Measurements from ENCODE around the gene QSOX2.

Gene QSOX2

DNA sequence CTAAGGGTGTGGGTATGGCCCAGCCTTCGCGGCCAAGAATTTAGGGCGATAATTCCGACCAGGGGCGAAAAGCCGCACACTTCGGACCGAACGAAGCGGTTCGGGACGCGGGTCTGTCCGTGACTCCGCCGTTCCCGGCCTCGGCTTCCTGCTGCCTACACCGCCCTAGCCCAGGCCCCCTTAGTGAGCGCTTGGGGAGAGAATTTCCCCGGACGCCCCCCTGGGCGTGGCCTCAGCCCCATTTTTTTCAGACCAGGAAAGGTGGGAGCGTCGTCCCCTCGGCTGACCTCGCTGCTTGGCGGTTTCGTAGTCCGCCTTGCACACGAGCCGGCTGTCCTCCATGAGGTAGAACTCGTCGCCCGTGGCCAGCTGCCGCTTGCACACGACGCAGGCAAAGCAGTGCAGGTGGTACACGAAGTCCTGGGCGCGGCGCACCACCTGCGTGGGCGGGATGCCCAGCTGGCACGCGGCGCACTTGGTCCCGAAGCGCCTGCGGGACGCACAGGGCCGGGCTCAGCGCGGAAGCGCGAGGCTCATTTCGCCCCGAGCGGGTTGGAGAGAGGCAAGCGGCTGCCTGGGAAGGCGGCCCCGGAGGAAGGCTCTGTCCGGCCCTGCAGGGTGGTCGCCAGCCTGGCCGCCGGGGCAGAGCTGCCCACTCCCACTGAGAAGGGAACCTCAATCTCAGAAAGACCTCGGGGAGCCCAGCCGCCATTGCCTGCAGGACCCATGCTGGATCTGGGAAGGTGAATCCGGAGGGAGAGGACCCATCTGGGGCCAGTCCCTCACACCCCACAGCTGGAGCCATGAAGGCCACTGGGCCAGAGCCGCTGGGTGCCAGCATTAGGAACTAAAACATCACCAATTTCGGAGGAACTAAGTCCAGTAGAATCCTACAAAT, 46.0 kb downstream of the QSOX2 start:
- FAIRE-seq (no peak), DNase-seq (ENCODE audit: insufficient read length) (no peak)
- TF ChIP-seq POLR2A (IDR thresholded peaks at IDR 0.05; ENCODE audit: low read depth, low read length): no peak
- no peak for TF ChIP-seq TAF1 (IDR thresholded peaks at IDR 0.05; ENCODE audit: borderline replicate concordance, low read depth, low read length)
- no peak for TF ChIP-seq POLR2AphosphoS5 (IDR thresholded peaks at IDR 0.05; ENCODE audit: low read depth, low read length)

DNA sequence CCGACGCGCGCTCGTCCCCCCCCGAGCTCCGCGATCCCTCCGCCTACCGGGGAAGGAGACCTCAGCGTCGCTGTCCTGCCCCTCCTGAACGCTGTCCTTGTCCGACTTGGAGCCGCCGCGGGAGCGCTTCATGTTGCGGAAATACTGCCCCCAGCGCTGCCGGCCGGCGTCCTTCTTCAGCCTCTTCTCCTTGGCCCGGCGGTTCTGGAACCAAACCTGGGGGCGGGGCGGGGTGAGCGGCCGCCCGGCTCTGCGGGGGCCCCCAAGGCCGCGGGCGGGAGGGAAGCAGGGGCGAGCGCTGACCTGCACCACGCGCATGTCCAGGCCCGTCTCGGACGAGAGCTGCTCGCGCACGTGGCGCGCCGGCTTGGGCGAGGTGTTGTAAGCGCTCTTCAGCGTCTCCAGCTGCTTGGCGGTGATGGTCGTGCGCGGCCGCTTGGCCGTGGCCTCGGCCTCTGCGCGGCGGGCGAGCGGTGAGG, 47.0 kb downstream of the QSOX2 start:
- FAIRE-seq: no peak
- no peak for TF ChIP-seq POLR2AphosphoS5 (IDR thresholded peaks at IDR 0.05; ENCODE audit: low read depth, low read length)
- TF ChIP-seq POLR2A (IDR thresholded peaks at IDR 0.05; ENCODE audit: low read depth, low read length): no peak
- TF ChIP-seq TAF1 (IDR thresholded peaks at IDR 0.05; ENCODE audit: borderline replicate concordance, low read depth, low read length): no peak
- no peak for DNase-seq (ENCODE audit: insufficient read length)

DNA sequence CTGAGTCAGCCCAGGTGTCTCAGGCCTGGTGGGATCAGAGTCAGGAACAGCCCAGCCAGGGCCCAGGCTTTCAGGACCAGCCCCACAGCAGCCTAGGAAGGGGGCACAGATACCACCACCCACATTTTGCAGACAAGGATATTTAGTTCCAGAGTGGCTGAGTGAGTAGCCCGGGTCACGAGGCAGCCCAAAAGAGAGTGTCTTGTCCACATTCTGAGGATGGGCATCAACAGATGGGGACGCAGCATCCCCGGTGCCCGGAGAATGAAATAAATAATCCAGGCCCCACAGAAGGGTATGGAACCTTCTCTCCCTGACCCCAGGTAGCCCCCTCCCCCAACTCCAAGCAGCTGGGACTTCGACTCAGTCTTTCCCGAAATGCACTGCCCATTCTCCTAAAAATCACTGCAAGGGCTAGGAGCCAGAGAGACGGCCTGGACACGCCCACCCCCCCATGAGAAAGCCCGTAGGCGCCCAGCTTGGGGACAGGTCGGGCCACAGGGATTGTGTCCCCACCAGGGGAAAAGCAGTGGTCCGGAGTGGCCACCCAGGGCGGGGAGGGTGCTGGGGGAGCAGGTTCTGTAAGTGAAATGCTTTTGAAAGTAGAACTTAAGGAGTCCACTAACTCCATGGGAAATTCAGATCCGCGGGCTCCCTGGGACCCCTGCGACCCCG, 47.5 kb downstream of the QSOX2 start:
- TF ChIP-seq POLR2AphosphoS5 (IDR thresholded peaks at IDR 0.05; ENCODE audit: low read depth, low read length): no peak
- TF ChIP-seq TAF1 (IDR thresholded peaks at IDR 0.05; ENCODE audit: borderline replicate concordance, low read depth, low read length): no peak
- no peak for TF ChIP-seq POLR2A (IDR thresholded peaks at IDR 0.05; ENCODE audit: low read depth, low read length)
- FAIRE-seq: no peak
- DNase-seq (ENCODE audit: insufficient read length): no peak

DNA sequence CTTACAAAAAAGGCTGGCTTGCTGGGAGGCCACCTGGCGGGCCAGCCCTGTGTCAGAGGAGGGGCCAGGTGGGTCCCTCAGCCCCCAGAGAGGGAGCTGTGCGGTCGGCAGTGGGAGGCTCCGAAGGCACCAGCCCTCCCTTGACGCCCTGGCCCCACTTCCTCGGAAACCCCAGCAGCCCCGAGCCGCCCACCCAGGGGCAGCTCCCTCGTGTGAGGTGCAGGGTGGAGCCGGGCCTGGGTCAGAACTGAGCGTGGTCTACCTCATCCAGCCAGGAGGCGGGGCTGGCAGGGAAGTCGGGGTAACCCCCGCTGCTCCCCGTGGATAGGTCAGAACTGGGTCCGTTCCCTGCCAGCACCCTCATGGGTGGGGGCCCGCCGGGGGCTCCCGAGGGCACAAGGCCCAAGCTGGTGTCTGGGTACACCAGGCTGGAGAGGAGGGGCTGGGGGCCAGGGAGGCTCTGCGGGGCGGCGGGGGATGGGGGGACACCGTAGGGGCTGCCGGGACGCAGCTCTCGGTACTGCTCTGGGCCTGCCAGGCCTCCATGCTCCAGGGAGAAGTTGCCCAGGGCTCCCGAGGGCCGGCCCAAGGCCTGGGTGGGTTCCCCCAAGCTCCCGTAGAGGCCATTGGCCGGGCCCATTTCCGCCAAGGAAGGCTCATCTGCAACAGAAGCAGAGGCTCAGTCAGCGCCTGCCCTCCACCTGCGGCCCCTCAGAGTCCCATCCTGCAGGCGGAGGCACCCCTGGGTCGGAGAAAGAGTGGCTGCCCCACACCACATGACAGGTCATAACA, 48.3 kb downstream of the QSOX2 start:
- FAIRE-seq: no peak
- no peak for TF ChIP-seq POLR2AphosphoS5 (IDR thresholded peaks at IDR 0.05; ENCODE audit: low read depth, low read length)
- TF ChIP-seq POLR2A (IDR thresholded peaks at IDR 0.05; ENCODE audit: low read depth, low read length): no peak
- TF ChIP-seq TAF1 (IDR thresholded peaks at IDR 0.05; ENCODE audit: borderline replicate concordance, low read depth, low read length): no peak
- no peak for DNase-seq (ENCODE audit: insufficient read length)

DNA sequence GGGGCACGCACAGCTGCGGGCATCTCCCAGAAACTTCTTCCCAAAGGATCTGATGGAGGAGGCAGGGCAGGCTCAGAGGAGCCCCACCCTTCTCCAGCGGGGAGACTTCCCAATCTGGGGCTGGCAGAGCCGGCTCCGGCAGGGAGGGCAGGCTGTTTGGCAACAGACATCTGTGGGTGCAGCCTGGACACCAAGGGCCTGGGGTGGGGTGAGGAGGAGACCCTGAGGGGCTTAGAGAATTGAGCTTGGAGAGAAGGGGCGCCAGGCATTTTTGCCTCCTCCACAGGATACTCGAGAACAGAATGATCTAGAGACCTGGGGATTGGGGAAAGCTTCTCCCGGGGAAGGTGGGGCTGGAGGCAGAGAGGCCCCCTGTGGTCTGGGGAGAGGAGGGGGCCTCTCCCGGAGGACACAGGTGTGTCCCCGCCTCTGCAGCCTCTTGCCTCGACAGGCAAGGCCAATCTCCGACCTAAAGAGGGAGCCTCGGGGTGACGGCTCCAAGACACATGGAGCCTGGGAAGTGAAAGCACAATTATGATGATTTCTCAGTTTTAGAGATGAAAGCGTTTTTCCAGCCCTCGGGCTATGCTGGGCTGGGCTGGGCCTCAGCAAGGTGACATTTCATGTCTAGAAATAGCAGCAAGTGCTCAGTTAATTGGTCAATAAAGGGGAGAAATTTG, 49.1 kb downstream of the QSOX2 start:
- no peak for DNase-seq (ENCODE audit: insufficient read length)
- TF ChIP-seq POLR2A (IDR thresholded peaks at IDR 0.05; ENCODE audit: low read depth, low read length): no peak
- TF ChIP-seq TAF1 (IDR thresholded peaks at IDR 0.05; ENCODE audit: borderline replicate concordance, low read depth, low read length): no peak
- no peak for TF ChIP-seq POLR2AphosphoS5 (IDR thresholded peaks at IDR 0.05; ENCODE audit: low read depth, low read length)
- FAIRE-seq: peak; percentile 56

DNA sequence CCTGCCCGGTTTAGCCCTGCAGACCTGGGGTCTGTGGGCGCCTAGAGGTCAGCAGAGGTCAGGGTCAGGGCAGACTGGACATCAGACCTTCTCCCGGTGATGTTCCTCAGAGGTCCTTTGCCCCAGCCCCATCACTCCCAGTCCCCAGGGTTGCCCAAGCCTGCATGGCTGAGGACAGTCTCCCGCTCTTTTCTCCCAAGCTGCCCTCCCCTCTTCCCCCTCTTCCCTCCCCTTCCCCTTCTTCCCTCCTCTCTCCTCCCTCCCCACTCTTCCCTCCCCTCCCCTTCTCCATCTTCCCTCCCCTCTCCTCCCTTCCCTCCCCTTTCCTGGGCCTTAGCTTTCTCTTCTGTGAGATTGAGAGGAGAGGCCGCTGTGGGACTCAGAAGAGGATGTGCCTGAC, 51.1 kb downstream of the QSOX2 start:
- FAIRE-seq: no peak
- DNase-seq (ENCODE audit: insufficient read length): no peak

DNA sequence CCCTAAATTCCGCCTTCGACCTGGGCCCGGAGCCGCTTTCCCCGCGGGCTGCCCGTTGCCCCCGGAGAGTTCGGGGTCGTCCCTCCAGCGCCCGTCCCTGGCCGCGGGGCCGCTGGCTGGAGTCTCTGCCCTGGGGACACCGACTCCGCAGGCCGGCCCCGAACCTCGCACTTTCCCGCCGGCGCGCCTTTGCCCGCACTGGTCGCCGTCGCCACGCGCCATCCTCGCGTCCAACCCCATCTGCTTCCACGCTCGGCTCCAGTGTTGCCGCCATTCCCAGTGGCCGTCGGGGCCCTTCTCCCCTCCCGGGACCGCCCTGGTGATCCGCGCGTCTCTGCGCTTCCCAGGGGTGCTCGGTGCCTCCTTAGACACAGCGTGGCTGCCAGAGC, 51.7 kb downstream of the QSOX2 start:
- TF ChIP-seq POLR2A (IDR thresholded peaks at IDR 0.05; ENCODE audit: low read depth, low read length) (no peak), POLR2AphosphoS5 (IDR thresholded peaks at IDR 0.05; ENCODE audit: low read depth, low read length) (no peak), TAF1 (IDR thresholded peaks at IDR 0.05; ENCODE audit: borderline replicate concordance, low read depth, low read length) (no peak)
- no peak for FAIRE-seq
- DNase-seq (ENCODE audit: insufficient read length): no peak

More for the DNA sequence above, 51.1 kb downstream of the QSOX2 start:
- TF ChIP-seq POLR2A (IDR thresholded peaks at IDR 0.05; ENCODE audit: low read depth, low read length) (no peak), POLR2AphosphoS5 (IDR thresholded peaks at IDR 0.05; ENCODE audit: low read depth, low read length) (no peak), TAF1 (IDR thresholded peaks at IDR 0.05; ENCODE audit: borderline replicate concordance, low read depth, low read length) (no peak)

DNA sequence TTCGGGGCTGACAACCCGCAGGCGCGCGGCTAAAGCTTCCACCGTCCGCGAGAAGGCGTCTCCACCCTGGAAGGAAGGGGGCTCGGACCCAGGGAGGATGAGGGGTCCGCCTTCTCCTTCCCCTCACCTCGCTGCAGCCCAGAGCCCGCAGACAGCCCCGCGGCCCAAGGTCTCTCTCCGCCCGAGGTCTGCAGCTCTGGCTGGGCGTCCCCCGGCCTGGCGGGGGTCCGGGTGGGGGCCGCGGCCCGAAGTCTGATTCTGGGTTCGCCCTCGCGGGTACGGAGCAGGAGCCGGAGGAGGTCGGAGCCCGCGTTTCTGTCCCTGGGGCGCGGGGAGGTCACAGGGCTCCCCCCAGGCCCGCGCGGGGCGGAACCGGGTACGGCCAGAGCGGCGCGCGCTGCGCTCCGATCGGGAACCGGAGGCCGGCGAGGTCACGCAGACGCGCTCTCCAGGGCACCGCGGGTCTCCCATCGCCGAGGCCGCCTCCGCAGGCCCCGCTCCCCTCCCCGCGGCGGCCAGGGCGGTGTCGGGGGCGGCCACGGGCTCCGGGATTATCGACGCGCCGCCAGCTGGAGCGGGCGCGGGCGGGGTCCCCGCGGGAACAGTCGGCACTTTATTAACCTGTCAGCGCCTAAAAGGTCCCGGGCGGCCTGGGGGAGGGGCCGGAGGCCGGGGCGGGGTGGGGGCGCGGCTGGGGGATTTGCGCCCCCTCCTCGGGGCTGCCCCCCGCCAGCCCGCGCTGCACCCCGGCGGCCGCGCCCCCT, 52.3 kb downstream of the QSOX2 start:
- TF ChIP-seq POLR2AphosphoS5 (IDR thresholded peaks at IDR 0.05; ENCODE audit: low read depth, low read length): no peak
- no peak for TF ChIP-seq POLR2A (IDR thresholded peaks at IDR 0.05; ENCODE audit: low read depth, low read length)
- no peak for TF ChIP-seq TAF1 (IDR thresholded peaks at IDR 0.05; ENCODE audit: borderline replicate concordance, low read depth, low read length)
- FAIRE-seq (no peak), DNase-seq (ENCODE audit: insufficient read length) (no peak)

DNA sequence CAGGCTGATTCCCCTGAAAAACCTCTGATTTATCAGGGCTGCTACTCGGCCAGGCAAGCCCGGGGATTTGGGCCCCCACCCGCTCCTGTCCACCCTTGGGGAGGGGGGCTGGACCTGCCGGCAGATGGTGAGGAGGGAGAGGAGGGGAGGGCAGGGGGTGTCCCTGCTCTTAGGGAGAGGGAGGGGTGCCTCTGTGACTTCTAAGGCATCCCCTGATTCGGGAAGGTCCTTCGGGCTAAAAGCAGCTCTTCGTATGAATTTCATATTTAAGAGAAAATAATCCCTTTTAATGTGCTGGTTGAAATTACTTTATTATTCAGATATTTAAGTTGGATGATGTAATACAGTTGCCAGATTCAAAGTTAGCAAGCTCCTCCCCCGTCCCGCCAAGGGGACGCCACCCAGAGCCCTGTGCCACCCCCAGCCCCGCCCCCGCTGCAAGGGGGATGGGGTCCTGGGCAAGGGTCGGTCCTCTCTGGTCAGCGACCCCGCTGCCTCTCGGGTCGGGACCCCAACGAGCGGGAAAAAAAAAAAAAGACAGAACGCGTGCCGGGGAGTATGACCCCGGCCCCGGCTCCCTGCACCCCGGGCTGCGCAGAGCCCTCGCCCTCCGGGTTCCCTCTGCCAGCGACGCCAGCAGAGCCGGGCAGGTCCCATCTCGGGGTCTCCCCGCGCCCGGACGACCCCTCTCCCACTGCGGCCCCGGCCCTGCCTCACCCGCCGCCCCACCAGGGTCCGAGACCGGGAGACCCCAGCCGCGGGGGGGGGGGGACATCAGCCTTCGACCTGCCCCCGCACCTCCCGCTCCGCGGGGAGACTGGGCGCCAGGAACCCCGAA, 53.1 kb downstream of the QSOX2 start:
- no peak for FAIRE-seq
- no peak for DNase-seq (ENCODE audit: insufficient read length)
- no peak for TF ChIP-seq TAF1 (IDR thresholded peaks at IDR 0.05; ENCODE audit: borderline replicate concordance, low read depth, low read length)
- TF ChIP-seq POLR2A (IDR thresholded peaks at IDR 0.05; ENCODE audit: low read depth, low read length): no peak
- no peak for TF ChIP-seq POLR2AphosphoS5 (IDR thresholded peaks at IDR 0.05; ENCODE audit: low read depth, low read length)
